DMS153 treated with DMSO at 0.1 percent for 48 hours (cell line): ENCODE results near the gene ACBD3.

Experiments
- DNase-seq: peaks from one replicate; lab custom pipeline; 2025; ENCODE audit not compliant: unreplicated experiment; lab: John Stamatoyannopoulos, UW

ACBD3 gene

DNA sequence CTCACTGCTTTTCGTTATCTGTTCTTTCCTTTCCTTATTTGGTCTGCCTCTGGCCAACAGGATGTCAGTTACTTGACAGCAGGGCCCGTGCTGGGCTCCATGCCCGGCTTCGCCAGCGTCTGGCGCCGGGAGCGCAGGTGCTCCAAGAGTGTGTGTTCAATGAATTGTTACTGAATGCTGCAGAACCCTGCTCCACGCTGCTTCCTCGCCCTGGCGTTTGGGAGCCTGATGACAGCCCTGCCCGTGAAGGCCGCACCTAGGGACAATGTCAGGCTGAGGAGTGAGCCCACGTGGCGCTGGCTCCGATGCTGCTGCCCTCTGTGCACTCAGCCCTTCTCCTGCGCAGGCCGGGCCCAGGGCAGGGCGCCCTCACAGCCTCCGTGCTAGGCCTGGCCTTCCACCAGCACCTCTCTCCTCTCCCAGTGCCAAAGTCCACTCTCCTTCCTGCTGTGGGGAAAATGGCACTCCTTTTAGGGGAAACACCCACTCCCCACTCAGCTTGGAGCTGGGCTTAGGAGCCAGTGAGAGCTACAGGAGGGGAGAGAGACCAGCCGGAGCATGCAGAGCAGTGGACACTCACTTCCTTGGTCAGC is 51.4 kb downstream of the ACBD3 start:
- peak; percentile 88 for DNase-seq

DNA sequence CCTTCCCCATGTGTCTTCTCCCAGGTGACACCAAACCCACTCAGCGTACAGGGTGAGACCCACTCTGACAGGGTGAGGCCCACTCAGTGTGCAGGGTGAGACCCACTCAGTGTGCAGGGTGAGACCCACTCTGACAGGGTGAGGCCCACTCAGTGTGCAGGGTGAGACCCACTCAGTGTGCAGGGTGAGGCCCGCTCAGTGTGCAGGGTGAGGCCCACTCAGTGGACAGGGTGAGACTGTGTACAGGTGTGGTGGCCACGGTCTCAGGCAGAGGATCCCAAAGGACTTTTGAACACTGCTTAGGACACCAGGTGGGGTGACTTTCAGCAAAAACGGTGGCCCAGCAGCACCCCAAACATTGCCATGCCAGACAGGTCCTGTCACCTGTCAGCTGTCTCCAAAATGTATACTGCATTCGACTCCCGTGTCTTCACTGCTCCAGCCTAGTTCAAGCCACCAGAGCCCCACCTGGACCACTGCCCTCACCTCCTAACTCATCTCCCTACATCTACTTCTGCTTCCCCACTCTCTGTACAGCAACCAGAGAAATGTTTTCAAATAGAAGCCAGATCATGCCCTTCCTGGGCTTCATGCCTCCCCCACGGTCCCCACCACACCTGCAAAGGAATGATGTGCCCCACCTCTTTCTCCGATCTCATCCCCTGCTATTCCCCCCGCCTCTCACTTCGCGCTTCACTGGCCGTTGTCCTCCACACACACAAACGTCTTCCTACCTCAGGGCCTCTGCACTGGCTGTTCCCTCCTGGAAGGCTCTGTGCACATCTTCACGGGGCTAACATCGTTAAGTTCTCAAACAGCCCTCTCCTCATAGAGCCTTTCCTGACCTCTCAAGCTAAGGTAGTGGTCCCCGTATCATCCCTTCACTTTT is 52.1 kb downstream of the ACBD3 start:
- DNase-seq = no peak

- no peak for DNase-seq
Observed at GRCh38 chr1:226133504-226134123, 52.9 kb downstream of the ACBD3 start.

- DNase-seq = no peak
Observed at GRCh38 chr1:226132728-226133503, 53.6 kb downstream of the ACBD3 start.

DNA sequence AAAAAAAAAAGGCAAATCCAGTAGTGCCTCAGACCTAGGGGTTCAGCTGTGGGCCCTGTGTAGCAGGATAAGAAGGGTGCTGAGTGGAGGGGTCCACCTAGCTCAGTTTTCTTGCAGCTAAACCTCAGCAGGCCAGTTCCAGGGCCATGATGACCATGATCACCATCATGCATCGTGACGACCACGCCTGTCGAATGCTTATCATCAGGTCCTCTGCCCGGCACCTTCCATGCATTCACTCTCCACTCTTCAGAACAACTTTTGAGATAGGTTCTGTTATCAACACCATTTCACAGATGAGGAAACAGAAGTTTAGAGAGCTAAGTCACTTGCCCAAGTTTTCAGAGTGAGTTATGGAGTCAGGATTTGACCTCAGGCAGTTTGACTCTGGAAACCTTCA is 54.9 kb downstream of the ACBD3 start:
- DNase-seq = no peak

DNA sequence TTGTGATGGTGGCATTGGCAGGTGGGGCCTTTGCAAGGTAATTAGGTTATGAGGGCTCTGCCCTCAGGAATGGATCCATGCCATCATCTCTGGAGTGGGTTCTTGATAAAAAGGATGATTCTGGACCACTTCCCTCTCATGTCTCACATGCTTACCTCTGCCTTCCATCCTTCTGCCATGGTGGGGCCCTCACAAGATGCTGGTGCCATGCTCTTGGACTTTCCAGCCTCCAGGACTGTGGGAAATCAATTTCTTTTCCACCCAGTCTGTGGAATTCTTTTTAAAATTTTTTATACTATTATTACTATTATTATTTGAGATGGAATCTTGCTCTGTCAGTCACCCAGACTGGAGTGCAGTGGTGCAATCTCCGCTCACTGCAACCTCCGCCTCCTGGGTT is 57.3 kb downstream of the ACBD3 start:
- no peak for DNase-seq

GRCh38 chr1:226128487-226129075 is 58.0 kb downstream of the ACBD3 start:
- no peak for DNase-seq

GRCh38 chr1:226126824-226127569 is 59.5 kb downstream of the ACBD3 start:
- DNase-seq = no peak

DNA sequence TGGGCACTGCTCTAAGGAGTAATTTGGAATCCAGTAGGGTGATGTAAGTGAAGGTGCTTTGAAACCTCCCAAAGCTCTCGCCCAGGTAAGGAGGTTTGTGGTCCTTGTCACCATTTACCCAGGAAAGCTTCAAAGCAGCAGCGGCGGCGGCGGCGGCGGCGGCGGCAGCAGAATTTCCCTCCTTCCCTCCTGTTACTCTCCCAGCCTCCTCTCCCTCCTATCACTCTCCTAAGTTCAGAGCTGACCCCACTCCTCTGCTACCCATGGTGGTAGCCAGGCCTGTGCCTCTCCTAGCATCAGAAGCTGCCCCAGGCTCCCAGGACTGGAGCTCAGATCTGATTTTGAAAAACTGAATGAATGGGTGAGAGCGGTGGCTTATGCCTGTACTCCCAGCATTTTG is 60.7 kb downstream of the ACBD3 start:
- no peak for DNase-seq

GRCh38 chr1:226125097-226125630 is 61.4 kb downstream of the ACBD3 start:
- peak; percentile 86 for DNase-seq

GRCh38 chr1:226123591-226124471 is 62.7 kb downstream of the ACBD3 start:
- DNase-seq = no peak

GRCh38 chr1:226123212-226123560 is 63.4 kb downstream of the ACBD3 start:
- DNase-seq = no peak

- DNase-seq = peak; percentile 89
Observed at GRCh38 chr1:226121587-226122400, 64.7 kb downstream of the ACBD3 start.

- no peak for DNase-seq
Observed at GRCh38 chr1:226121049-226121586, 65.4 kb downstream of the ACBD3 start.

DNA sequence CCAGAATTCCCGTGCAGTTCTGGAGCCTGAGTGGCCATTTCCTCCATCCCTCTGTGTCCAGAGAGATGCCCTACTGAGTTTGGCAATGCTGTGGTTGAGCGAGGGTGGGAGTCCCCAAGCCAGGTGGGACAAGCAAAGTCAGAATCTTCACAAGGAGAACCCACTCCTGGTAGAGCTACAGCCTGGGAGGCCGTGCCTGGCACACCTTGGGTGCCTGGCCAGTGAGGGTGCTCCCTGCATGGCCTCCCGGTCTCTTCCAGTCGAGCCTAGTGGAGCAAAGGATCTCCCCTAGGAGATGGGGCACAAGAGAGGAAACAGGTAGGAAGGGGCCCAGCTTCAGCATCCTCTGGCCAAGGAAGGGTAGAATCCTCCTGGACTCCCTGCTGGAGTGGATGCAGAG is 66.1 kb downstream of the ACBD3 start:
- DNase-seq = no peak

DNA sequence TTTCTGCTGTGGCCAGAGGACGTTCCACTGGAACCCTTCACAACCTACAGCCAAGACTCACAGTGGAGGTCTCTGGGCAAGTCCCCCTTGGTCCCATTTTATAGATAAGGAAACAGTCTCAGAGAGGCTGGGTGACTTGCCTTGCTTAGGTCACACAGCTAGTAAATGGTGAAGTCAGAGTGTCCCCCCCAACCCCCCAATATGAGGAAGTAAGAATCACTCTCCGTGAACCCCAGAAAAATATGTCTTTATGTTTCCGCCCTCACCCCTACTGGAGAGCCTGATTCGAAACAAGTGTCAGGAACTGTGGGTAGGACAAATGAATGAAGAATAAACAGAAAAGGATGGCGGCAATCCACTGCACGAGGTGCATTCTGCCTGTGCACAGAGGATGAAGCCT is 67.4 kb downstream of the ACBD3 start:
- DNase-seq = no peak

GRCh38 chr1:226118357-226118756 is 68.2 kb downstream of the ACBD3 start:
- no peak for DNase-seq

DNA sequence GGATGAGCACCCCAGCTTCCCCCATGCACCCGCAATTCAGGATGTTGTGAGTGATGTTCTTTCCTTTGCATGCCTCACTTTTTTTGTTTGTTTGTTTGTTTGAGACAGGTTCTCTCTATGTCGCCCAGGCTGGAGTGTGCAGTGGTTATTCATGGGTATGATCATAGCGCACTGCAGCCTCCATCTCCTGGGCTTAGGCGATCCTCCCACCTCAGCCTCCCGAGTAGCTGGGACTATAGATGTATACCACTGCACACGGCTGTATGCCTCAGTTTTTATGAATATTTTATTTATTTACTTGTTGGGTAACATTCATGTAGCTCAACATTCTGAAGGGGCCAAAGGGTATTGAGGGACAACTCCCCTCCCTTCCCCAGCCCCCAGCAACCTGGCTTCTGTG is 69.2 kb downstream of the ACBD3 start:
- DNase-seq = no peak
